Spleen (tissue), 11 donors: ENCODE data around the gene TAC1. TPM values are rescaled to one million over a fixed set of nuclear protein-coding genes. Genes with fewer than 3 reads are reported as not detected.

Source experiments
- DNase-seq: peaks from one replicate; pipeline ENCODE4 v3.0.0-alpha.2; 2020
- H3K27ac ChIP-seq, 8 donors: fragments of 200-600 bp; sonication (generic) in 7 of 8; 1 replicate in 4 of 8; 2 replicates in 4 of 8; pipeline versions ENCODE4 v1.5.0 to v1.8.0; 2016 to 2021; ENCODE audit warnings: inconsistent platforms in 4 of 8, mild to moderate bottlenecking in 4 of 8, moderate library complexity in 1 of 8
- H3K27me3 ChIP-seq, 7 donors: fragments of 200-600 bp; sonication (generic) in 6 of 7; replicated peaks in 1 of 7; 1 replicate in 4 of 7; 2 replicates in 3 of 7; pipeline versions ENCODE4 v1.5.0 to v1.8.0; 2016 to 2021; ENCODE audit warnings: inconsistent platforms in 3 of 7, mild to moderate bottlenecking in 1 of 7
- H3K36me3 ChIP-seq, 6 donors: fragments of 200-600 bp; sonication (generic) in 5 of 6; 1 replicate in 4 of 6; 2 replicates in 2 of 6; pipeline versions ENCODE4 v1.5.0 to v1.8.0; 2016 to 2021; ENCODE audit warnings: inconsistent platforms in 2 of 6
- H3K4me1 ChIP-seq, 6 donors: fragments of 200-600 bp; sonication (generic) in 5 of 6; 1 replicate in 3 of 6; 2 replicates in 3 of 6; pipeline versions ENCODE4 v1.5.0 to v1.8.0; 2016 to 2021; ENCODE audit warnings: inconsistent platforms in 3 of 6
- H3K4me3 ChIP-seq, 8 donors: fragments of 200-600 bp; sonication (generic) in 7 of 8; 1 replicate in 4 of 8; 2 replicates in 4 of 8; pipeline versions ENCODE4 v1.5.0 to v1.8.0; 2016 to 2021; ENCODE audit warnings: inconsistent platforms in 4 of 8, mild to moderate bottlenecking in 4 of 8, moderate library complexity in 2 of 8
- H3K9me3 ChIP-seq, 8 donors: fragments of 200-600 bp; sonication (generic) in 7 of 8; 1 replicate in 4 of 8; 2 replicates in 4 of 8; pipeline versions ENCODE4 v1.5.0 to v1.8.0; 2016 to 2021; ENCODE audit warnings: inconsistent platforms in 4 of 8
- CTCF ChIP-seq, 11 experiments: fragments of 200-600 bp in 7 of 11; fragments of 450-650 bp in 4 of 11; sonication (generic) in 4 of 11; IDR thresholded peaks in 8 of 11; conservative IDR thresholded peaks in 3 of 11; 1 replicate in 7 of 11; 2 replicates in 4 of 11; pipeline versions ENCODE4 v1.4.0 to v1.8.0; 2016 to 2021; ENCODE audit warnings: antibody characterized with exemption in 11 of 11, inconsistent platforms in 4 of 11, mild to moderate bottlenecking in 1 of 11
- POLR2A ChIP-seq, 3 donors: fragments of 450-650 bp; IDR thresholded peaks; one replicate each; pipeline ENCODE4 v1.5.1; 2017; ENCODE audit warnings: antibody characterized with exemption in 3 of 3, mild to moderate bottlenecking in 1 of 3
- POLR2AphosphoS5 ChIP-seq, 3 donors: sonication (generic); formaldehyde crosslinking; IDR thresholded peaks; one replicate each; pipeline ENCODE4 v1.5.1; 2017; ENCODE audit warnings: antibody characterized with exemption in 3 of 3
- WGBS, 5 donors: extraction: QIAGEN DNeasy Blood & Tissue Kit in 3 of 5; methylation state at CpG; one replicate each; pipeline versions ENCODE4 v1.1.5 to v1.1.7; 2013 to 2018; 5-methylcytosine and 5-hydroxymethylcytosine counted together
- intact Hi-C: fragments of 100-400 bp; cut with DNase I; formaldehyde crosslinking; loops from one replicate; pipeline ENCODE4 v1.15.0; 2023; ENCODE audit warnings: low total_unique reads
- polyA plus RNA-seq, 3 donors: library from polyadenylated mRNA; stranded (reverse); fragments of 200-250 nt; gene quantifications; one replicate each; pipeline ENCODE4 v1.2.1, GENCODE V29; 2013
- total RNA-seq, 7 donors: library from RNA; depleted of rRNA in 3 of 7; stranded (reverse); fragments of >200 nt in 3 of 7; fragmentation: NEBNext Ultra II Directional in 4 of 7; extraction: Animal tissue kit (Norgen Biotek cat#: 25700) in 4 of 7; gene quantifications; one replicate each; pipeline versions ENCODE4 v1.1.0 to v1.2.1, GENCODE V29; 2016 to 2021
- donor health status: healthy with polysubstance abuse.
- donor health status: DM: no; HTN: no; CAD: no; lungs with moderate emphysema.
- donor health status: DM: no; HTN: no; CAD: no.
- donor health status: Bipolar disorder and iron deficiency.
- donor health status: healthy.
- donor health status: DM: no; HTN: no; CAD: no.
- donor health status: DM: yes; HTN: yes; CAD: no.

The TAC1 gene
- total and polyA plus RNA-seq, 10 donors, result 0.71 to 113 (median 20.5) TPM

DNA sequence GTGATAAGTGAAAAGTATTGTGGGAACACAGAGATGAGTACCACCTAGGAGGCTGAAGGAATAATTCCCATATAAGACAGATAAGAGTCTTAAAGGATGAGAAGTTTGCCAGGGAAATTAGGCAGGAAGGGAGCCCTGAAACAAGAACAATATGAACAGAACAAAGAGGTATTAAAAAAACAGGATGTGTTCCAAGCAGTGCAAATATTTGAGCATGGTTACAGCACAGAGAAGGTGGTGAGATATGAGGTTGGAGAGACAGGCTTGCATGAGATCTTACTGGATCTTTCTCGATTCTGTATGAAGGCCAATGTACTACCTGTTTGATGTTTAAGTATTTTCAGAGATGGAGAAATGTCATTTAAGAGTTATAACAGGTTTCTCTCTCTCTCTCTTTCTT is 20.3 kb downstream of the TAC1 start:
- WGBS, 5 donors, result 61 to 86% (median 64%) methylated on average over 1 of the region's 1 CpG
- no peak overlapping the region for H3K4me3 ChIP-seq
- TF ChIP-seq CTCF (IDR thresholded peaks at IDR 0.05 in 8 of 11, conservative IDR thresholded peaks at IDR 0.05 in 3 of 11), result no peak
- no peak for TF ChIP-seq POLR2A (IDR thresholded peaks at IDR 0.05)
- no peak for TF ChIP-seq POLR2AphosphoS5 (IDR thresholded peaks at IDR 0.05)

GRCh38 chr7:97757824-97758223 is 25.9 kb downstream of the TAC1 start:
- H3K27ac ChIP-seq, result no peak overlapping the region
- no peak overlapping the region for H3K4me3 ChIP-seq
- no peaks in the 10 kb centered on the region for H3K27me3 ChIP-seq
- no peak for DNase-seq
- H3K4me1 ChIP-seq, result no peaks in the 10 kb centered on the region
- WGBS, 5 donors, result 64 to 77% (median 71%) methylated on average over 2 of the region's 2 CpGs
- H3K36me3 ChIP-seq, result no peaks in the 10 kb centered on the region
- H3K9me3 ChIP-seq, result no peaks in the 10 kb centered on the region
- intact Hi-C loops, result no loop called here
- TF ChIP-seq POLR2AphosphoS5 (IDR thresholded peaks at IDR 0.05) (no peak), CTCF (IDR thresholded peaks at IDR 0.05 in 8 of 11, conservative IDR thresholded peaks at IDR 0.05 in 3 of 11) (no peak), POLR2A (IDR thresholded peaks at IDR 0.05) (no peak)

More for the DNA sequence above, 20.3 kb downstream of the TAC1 start:
- intact Hi-C loops, result no loop called here
- Histone ChIP-seq H3K27ac (no peak overlapping the region), H3K4me1 (no peaks in the 10 kb centered on the region), H3K27me3 (no peaks in the 10 kb centered on the region), H3K36me3 (no peaks in the 10 kb centered on the region), H3K9me3 (no peaks in the 10 kb centered on the region)
- DNase-seq, result no peak

- Histone ChIP-seq H3K27ac (no peak overlapping the region), H3K36me3 (no peaks in the 10 kb centered on the region), H3K4me1 (no peaks in the 10 kb centered on the region), H3K27me3 (no peaks in the 10 kb centered on the region), H3K4me3 (no peak overlapping the region), H3K9me3 (no peaks in the 10 kb centered on the region)
- intact Hi-C loops, result no loop called here
- 54 to 64% (median 61%) methylated on average over 4 to 5 of the region's 5 CpGs for WGBS, 5 donors
- TF ChIP-seq POLR2AphosphoS5 (IDR thresholded peaks at IDR 0.05), result no peak
- no peak for TF ChIP-seq POLR2A (IDR thresholded peaks at IDR 0.05)
- no peak for TF ChIP-seq CTCF (IDR thresholded peaks at IDR 0.05 in 8 of 11, conservative IDR thresholded peaks at IDR 0.05 in 3 of 11)
- DNase-seq, result no peak
These were observed 39.0 kb downstream of the TAC1 start for GRCh38 chr7:97770850-97771249.

DNA sequence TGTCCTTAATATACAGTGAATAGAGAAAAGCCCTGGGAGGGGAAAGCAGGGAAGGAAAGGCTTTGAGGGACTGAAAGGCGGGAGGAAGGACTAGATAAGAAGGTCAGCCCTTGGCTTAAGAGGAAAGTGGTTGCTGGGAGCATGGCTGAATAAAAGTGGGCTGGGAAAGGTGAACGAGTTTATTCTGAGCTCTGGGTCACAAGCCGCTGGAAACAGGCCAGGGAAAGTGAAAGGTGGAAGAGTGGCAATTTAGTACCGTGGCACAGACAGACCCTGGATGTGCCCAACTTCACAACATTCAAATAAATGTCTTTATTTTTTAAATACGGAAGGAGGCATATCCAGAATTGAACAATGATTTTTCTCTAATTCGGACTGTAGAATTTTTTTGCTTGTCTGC is 39.7 kb downstream of the TAC1 start:
- WGBS, 5 donors, result 60 to 82% (median 75%) methylated on average over 6 of the region's 6 CpGs
- intact Hi-C loops, result no loop called here

More for the DNA sequence above, 39.7 kb downstream of the TAC1 start:
- DNase-seq, result no peak
- H3K27me3 ChIP-seq, result no peaks in the 10 kb centered on the region
- no peaks in the 10 kb centered on the region for H3K36me3 ChIP-seq
- H3K4me1 ChIP-seq, result no peaks in the 10 kb centered on the region
- no peak overlapping the region for H3K4me3 ChIP-seq
- no peak overlapping the region for H3K27ac ChIP-seq
- TF ChIP-seq POLR2A (IDR thresholded peaks at IDR 0.05) (no peak), CTCF (IDR thresholded peaks at IDR 0.05 in 8 of 11, conservative IDR thresholded peaks at IDR 0.05 in 3 of 11) (no peak), POLR2AphosphoS5 (IDR thresholded peaks at IDR 0.05) (no peak)
- no peaks in the 10 kb centered on the region for H3K9me3 ChIP-seq
